ENCODE data around the gene C2CD2L.

Gene C2CD2L

GRCh38 chr11:119114351-119114750, 7.2 kb downstream of the C2CD2L start:
- H3K4me3 ChIP-seq (ENCODE audit: low read depth, low read length) = no peak overlapping the region
- TF ChIP-seq CTCF (IDR thresholded peaks at IDR 0.05; ENCODE audit: low read depth, low read length, missing control alignments) = no peak
- DNase-seq (ENCODE audit: low read depth) = no peak
- in situ Hi-C loops (cut with HindIII; ENCODE audit: low sequenced_read_pairs) = loop anchor here (25.0 kb wide), 1 partner anchor 173 kb away; no protein-coding TSS in a partner anchor

- no peak for DNase-seq (ENCODE audit: low read depth)
- no peak overlapping the region for H3K4me3 ChIP-seq (ENCODE audit: low read depth, low read length)
- in situ Hi-C loops (cut with HindIII; ENCODE audit: low sequenced_read_pairs) = loop anchor here (25.0 kb wide), 1 partner anchor 172 kb away; no protein-coding TSS in a partner anchor
- no peak for TF ChIP-seq CTCF (IDR thresholded peaks at IDR 0.05; ENCODE audit: low read depth, low read length, missing control alignments)
These were observed 8.5 kb downstream of the C2CD2L start for GRCh38 chr11:119115484-119116234.

GRCh38 chr11:119116235-119116594, 9.1 kb downstream of the C2CD2L start:
- TF ChIP-seq CTCF (IDR thresholded peaks at IDR 0.05; ENCODE audit: low read depth, low read length, missing control alignments) = no peak
- in situ Hi-C loops (cut with HindIII; ENCODE audit: low sequenced_read_pairs) = loop anchor here (25.0 kb wide), 1 partner anchor 171 kb away; no protein-coding TSS in a partner anchor
- no peak overlapping the region for H3K4me3 ChIP-seq (ENCODE audit: low read depth, low read length)
- DNase-seq (ENCODE audit: low read depth) = no peak

- in situ Hi-C loops (cut with HindIII; ENCODE audit: low sequenced_read_pairs) = loop anchor here (25.0 kb wide), 1 partner anchor 171 kb away; no protein-coding TSS in a partner anchor
- no peak overlapping the region for H3K4me3 ChIP-seq (ENCODE audit: low read depth, low read length)
- no peak for TF ChIP-seq CTCF (IDR thresholded peaks at IDR 0.05; ENCODE audit: low read depth, low read length, missing control alignments)
- DNase-seq (ENCODE audit: low read depth) = no peak
These were observed 9.5 kb downstream of the C2CD2L start for GRCh38 chr11:119116601-119117000.

- DNase-seq (ENCODE audit: low read depth) = no peak
- in situ Hi-C loops (cut with HindIII; ENCODE audit: low sequenced_read_pairs) = loop anchor here (25.0 kb wide), 1 partner anchor 170 kb away; no protein-coding TSS in a partner anchor
- no peak overlapping the region for H3K4me3 ChIP-seq (ENCODE audit: low read depth, low read length)
- TF ChIP-seq CTCF (IDR thresholded peaks at IDR 0.05; ENCODE audit: low read depth, low read length, missing control alignments) = no peak
These were observed 10.0 kb downstream of the C2CD2L start for GRCh38 chr11:119117004-119117706.

GRCh38 chr11:119118227-119118626, 11.1 kb downstream of the C2CD2L start:
- in situ Hi-C loops (cut with HindIII; ENCODE audit: low sequenced_read_pairs) = loop anchor here (25.0 kb wide), 1 partner anchor 169 kb away; no protein-coding TSS in a partner anchor
- no peak overlapping the region for H3K4me3 ChIP-seq (ENCODE audit: low read depth, low read length)
- no peak for TF ChIP-seq CTCF (IDR thresholded peaks at IDR 0.05; ENCODE audit: low read depth, low read length, missing control alignments)
- no peak for DNase-seq (ENCODE audit: low read depth)
